Measurements from ENCODE around the gene BRSK2.

- no peak for TF ChIP-seq EZH2phosphoT487 (IDR thresholded peaks at IDR 0.05; ENCODE audit: insufficient read depth, low read depth)
- TF ChIP-seq EZH2 (IDR thresholded peaks at IDR 0.05; ENCODE audit: insufficient read depth, poor library complexity, severe bottlenecking), result peak; percentile 69
These were observed 70.8 kb downstream of the BRSK2 start for GRCh38 chr11:1460396-1460985.

All from GM23248 (cell line).